ES-I3 (cell line): ENCODE measurements around the gene EPC2.
A peak's percentile ranks its signal among the peaks of the same experiment; 100 is the strongest.

Experiments
- H3K36me3 ChIP-seq: 2 replicates; pipeline ENCODE4 v1.6.1; 2013; ENCODE audit warnings: mild to moderate bottlenecking, low read length, control low read depth, moderate library complexity; ENCODE audit not compliant: insufficient read depth
- H3K4me1 ChIP-seq: 2 replicates; pipeline ENCODE4 v1.6.1; 2013; ENCODE audit warnings: mild to moderate bottlenecking, control low read depth, low read length; ENCODE audit not compliant: insufficient read depth
- H3K9ac ChIP-seq: 2 replicates; pipeline ENCODE4 v1.6.1; 2013; ENCODE audit warnings: low read depth, mild to moderate bottlenecking, low read length, moderate library complexity
- H3K9me3 ChIP-seq: 2 replicates; pipeline ENCODE4 v1.6.1; 2013; ENCODE audit warnings: mild to moderate bottlenecking, low read length, moderate library complexity; ENCODE audit not compliant: control insufficient read depth, insufficient read depth

Gene EPC2

DNA sequence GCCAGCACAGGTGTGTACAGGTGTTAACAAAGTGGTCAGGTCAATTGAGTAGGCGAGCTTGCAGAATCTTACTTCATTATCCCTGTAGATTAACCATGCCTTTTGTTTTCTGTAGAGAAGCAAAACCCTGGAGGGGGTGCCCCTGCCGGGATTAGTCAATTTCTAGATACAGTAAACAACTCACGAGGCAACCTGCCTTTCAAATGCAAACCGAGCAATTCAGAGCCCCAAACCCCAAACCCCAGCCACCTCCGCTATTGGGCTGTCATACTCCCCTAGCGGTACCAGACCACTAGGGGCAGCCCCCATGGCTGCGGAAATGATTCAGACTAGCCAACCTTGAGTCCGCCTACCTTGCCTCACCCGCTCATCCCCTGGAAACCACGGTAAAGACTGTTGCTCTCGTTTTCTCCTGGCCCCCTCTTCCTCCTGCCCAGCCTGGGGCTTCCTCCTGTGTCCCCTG, 169.1 kb downstream of the EPC2 start:
- Histone ChIP-seq H3K9me3 (no peaks in the 10 kb centered on the region), H3K36me3 (no peaks in the 10 kb centered on the region), H3K4me1 (peaks cover 35% of the 10 kb centered on the region), H3K9ac (peak overlapping the region; percentile 19)

GRCh38 chr2:148814143-148814859, 169.8 kb downstream of the EPC2 start:
- Histone ChIP-seq H3K36me3 (no peaks in the 10 kb centered on the region), H3K9ac (peak overlapping the region; percentile 19), H3K4me1 (peaks cover 35% of the 10 kb centered on the region), H3K9me3 (no peaks in the 10 kb centered on the region)

GRCh38 chr2:148814860-148815419, 170.4 kb downstream of the EPC2 start:
- Histone ChIP-seq H3K9me3 (no peaks in the 10 kb centered on the region), H3K36me3 (no peaks in the 10 kb centered on the region), H3K4me1 (peaks cover 35% of the 10 kb centered on the region), H3K9ac (no peak overlapping the region)

DNA sequence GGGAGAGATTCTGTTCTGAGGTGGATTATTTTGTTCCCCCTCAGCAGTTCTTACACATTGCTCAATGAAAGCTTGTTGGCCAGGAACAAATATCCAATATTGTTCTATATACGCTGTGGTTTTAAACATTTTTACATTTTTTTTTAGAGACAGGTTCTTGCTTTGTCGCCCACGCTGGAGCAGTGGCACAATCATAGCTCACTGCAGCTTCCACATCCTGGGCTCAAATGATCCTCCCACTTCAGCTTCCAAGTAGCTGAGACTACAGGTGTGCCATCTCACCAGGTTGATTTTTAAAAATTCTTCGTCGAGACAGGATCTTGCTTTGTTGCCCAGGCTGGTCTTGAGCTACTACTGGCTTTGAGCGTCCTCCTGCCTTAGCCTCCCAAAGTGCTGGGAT, 171.6 kb downstream of the EPC2 start:
- H3K9me3 ChIP-seq: no peaks in the 10 kb centered on the region
- peaks cover 35% of the 10 kb centered on the region for H3K4me1 ChIP-seq
- H3K36me3 ChIP-seq: no peaks in the 10 kb centered on the region
- no peak overlapping the region for H3K9ac ChIP-seq

- Histone ChIP-seq H3K9ac (no peak overlapping the region), H3K9me3 (no peaks in the 10 kb centered on the region), H3K4me1 (peaks cover 35% of the 10 kb centered on the region), H3K36me3 (no peaks in the 10 kb centered on the region)
These were observed 172.7 kb downstream of the EPC2 start for GRCh38 chr2:148817210-148817708.

DNA sequence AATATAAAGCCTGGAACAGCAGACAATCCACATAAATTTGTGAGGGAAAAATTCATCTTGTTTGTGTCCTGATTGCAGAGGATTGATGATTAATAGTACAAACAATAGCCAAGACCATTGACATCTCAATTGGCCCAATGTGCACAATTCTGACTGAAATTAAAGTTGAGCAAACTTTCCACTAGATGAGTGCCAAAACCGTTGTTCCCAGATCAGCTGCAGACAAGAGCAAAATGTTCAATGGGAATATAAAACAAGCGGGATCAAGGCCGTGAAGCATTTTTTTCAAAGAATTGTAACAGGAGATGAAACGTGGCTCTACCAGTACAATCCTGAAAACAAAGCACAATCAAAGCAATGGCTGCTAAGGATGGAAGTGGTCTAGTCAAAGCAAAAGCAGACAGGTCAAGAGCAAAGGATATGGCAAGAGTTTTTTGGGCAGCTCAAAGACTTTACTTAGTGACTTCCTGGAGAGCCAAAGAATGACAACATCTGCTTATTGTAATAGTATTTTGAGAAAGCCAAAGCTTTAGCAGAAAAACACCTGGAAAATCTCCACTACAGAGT, 174.6 kb downstream of the EPC2 start:
- Histone ChIP-seq H3K9me3 (no peaks in the 10 kb centered on the region), H3K4me1 (peaks cover 29% of the 10 kb centered on the region), H3K9ac (no peak overlapping the region), H3K36me3 (no peaks in the 10 kb centered on the region)

- Histone ChIP-seq H3K4me1 (no peaks in the 10 kb centered on the region), H3K9ac (no peak overlapping the region), H3K9me3 (no peaks in the 10 kb centered on the region), H3K36me3 (0 out of 2 replicates have a peak, but pooled peaks cover 3% of the 10 kb centered on the region)
These were observed 179.6 kb downstream of the EPC2 start for GRCh38 chr2:148824190-148824589.

GRCh38 chr2:148826791-148827190, 182.2 kb downstream of the EPC2 start:
- H3K9ac ChIP-seq: no peak overlapping the region
- 0 out of 2 replicates have a peak, but pooled peaks cover 3% of the 10 kb centered on the region for H3K36me3 ChIP-seq
- no peaks in the 10 kb centered on the region for H3K4me1 ChIP-seq
- no peaks in the 10 kb centered on the region for H3K9me3 ChIP-seq

- Histone ChIP-seq H3K36me3 (0 out of 2 replicates have a peak, but pooled peaks cover 3% of the 10 kb centered on the region), H3K9ac (no peak overlapping the region), H3K4me1 (no peaks in the 10 kb centered on the region), H3K9me3 (no peaks in the 10 kb centered on the region)
These were observed 184.4 kb downstream of the EPC2 start for GRCh38 chr2:148828941-148829340.

DNA sequence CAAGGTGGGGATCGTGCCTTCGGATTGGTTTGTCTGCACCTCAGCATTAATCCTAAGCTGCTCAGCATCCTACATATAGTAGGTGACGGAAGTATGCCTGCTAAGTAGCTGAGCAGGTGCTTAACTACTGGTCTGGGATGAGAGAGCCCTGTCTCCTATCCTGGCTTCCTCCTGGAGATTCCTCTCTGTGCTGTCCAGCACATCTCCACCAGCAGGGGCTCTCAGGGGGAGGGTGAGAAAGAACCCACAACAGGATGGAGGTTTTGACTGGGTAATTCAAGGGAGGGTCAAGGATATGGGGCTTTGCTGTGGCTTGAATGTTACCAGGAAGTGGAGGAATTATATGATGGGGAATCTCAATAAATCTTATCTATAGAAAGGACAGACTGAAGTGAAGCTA, 185.1 kb downstream of the EPC2 start:
- no peaks in the 10 kb centered on the region for H3K9me3 ChIP-seq
- H3K9ac ChIP-seq: no peak overlapping the region
- H3K36me3 ChIP-seq: 0 out of 2 replicates have a peak, but pooled peaks cover 3% of the 10 kb centered on the region
- H3K4me1 ChIP-seq: no peaks in the 10 kb centered on the region

DNA sequence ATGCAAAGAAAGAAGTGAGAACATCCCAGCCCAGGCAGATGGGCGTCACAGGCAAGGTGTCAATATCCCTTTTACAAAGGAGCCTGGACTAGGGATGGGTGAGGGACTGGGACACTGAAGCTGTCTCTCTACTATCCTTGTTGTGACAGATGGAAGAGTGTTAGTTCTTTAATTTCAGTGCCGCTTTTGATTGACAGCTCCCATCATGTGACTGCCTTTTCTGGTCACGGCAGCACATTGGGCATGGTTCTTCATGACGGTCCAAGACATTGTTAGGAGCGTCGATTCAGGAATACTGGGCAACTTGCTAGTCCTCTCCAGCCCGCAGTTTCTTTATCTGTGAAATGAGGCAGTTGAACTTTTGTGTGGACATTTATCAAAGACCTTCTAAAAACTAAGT, 188.1 kb downstream of the EPC2 start:
- Histone ChIP-seq H3K36me3 (no peaks in the 10 kb centered on the region), H3K4me1 (no peaks in the 10 kb centered on the region), H3K9me3 (no peaks in the 10 kb centered on the region), H3K9ac (no peak overlapping the region)
